Memory B cell (primary cell): ENCODE measurements around the gene NTRK3.

ENCODE experiments used
- ATAC-seq: fragments of 150-1000 bp; cut with Tn5 transposase; 2 replicates; pipeline ENCODE4 v1.10.0; 2021; ENCODE audit warnings: low read depth, mild to moderate bottlenecking, moderate library complexity
- DNase-seq, 2 donors: peaks; one replicate each; pipeline ENCODE4 v3.0.0; 2022; ENCODE audit warnings: low spot score in 2 of 2
- H3K27ac Mint-ChIP-seq: one replicate; pipeline ENCODE4 v1.8.0; 2022; ENCODE audit warnings: mild to moderate bottlenecking, moderate library complexity, mixed read lengths
- H3K27me3 Mint-ChIP-seq: one replicate; pipeline ENCODE4 v1.8.0; 2022; ENCODE audit warnings: mixed read lengths
- H3K36me3 Mint-ChIP-seq: one replicate; pipeline ENCODE4 v1.8.0; 2022; ENCODE audit warnings: mild to moderate bottlenecking, mixed read lengths
- H3K4me1 Mint-ChIP-seq: one replicate; pipeline ENCODE4 v1.8.0; 2022; ENCODE audit warnings: mixed read lengths
- H3K4me3 Mint-ChIP-seq: one replicate; pipeline ENCODE4 v1.8.0; 2022; ENCODE audit warnings: mild to moderate bottlenecking, moderate library complexity, mixed read lengths
- H3K9me3 Mint-ChIP-seq: one replicate; pipeline ENCODE4 v1.8.0; 2022; ENCODE audit warnings: mixed read lengths

The NTRK3 gene

GRCh38 chr15:88274553-88275460 is 18.3 kb upstream of the NTRK3 start:
- Mint-ChIP-seq H3K27ac (no peak overlapping the region), H3K4me3 (no peak overlapping the region), H3K27me3 (peaks cover 10% of the 10 kb centered on the region), H3K36me3 (no peaks in the 10 kb centered on the region), H3K4me1 (no peaks in the 10 kb centered on the region), H3K9me3 (no peaks in the 10 kb centered on the region)
- DNase-seq (peak; percentile 37 to 46), ATAC-seq (no peak)

GRCh38 chr15:88272421-88272820 is 15.9 kb upstream of the NTRK3 start:
- peaks cover 5% of the 10 kb centered on the region for H3K27me3 Mint-ChIP-seq
- no peaks in the 10 kb centered on the region for H3K36me3 Mint-ChIP-seq
- DNase-seq = no peak
- no peaks in the 10 kb centered on the region for H3K9me3 Mint-ChIP-seq
- no peak for ATAC-seq
- H3K4me1 Mint-ChIP-seq = no peaks in the 10 kb centered on the region
- H3K27ac Mint-ChIP-seq = no peak overlapping the region
- H3K4me3 Mint-ChIP-seq = no peak overlapping the region

DNA sequence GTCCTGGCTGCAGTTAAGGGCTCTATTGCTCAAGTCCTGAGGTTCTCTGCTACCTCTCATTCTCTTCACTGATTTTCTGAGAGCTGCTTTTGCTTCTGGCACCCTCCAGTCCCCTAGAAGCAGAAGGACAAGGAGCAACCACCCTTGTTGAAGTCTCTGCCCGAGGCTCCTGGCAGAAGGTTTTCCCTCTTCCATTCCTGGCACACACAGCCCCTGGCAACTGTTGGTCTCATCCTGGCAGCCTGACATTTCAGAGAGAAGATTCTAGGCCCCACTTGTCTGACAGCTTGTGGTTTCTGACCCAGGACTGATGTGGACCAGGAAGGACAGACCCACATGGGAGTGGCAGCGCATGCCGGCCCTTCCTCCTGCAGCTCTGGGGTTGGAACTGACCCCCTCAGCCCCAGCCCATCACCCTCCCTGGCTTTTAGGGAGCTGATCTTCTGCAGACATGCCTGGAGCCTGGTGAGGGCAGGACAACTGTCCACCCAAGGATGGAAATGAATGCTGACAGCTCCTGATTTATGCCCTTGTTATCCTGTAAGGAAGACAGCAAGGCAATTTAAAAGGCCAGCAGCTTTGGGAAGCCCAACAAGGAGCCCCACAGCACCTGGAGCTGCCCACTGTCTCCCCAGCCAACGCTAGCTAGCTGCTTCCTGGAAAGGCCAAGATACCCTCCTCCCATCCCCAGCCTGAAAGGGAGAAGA is 13.0 kb upstream of the NTRK3 start:
- Mint-ChIP-seq H3K4me3 (no peak overlapping the region), H3K9me3 (peaks cover 1% of the 10 kb centered on the region), H3K27ac (no peak overlapping the region), H3K27me3 (peaks cover 7% of the 10 kb centered on the region), H3K36me3 (no peaks in the 10 kb centered on the region), H3K4me1 (no peaks in the 10 kb centered on the region)
- DNase-seq = no peak
- ATAC-seq = no peak

GRCh38 chr15:88267720-88268119 is 11.2 kb upstream of the NTRK3 start:
- Mint-ChIP-seq H3K4me3 (no peak overlapping the region), H3K27me3 (peaks cover 14% of the 10 kb centered on the region), H3K36me3 (no peaks in the 10 kb centered on the region), H3K4me1 (no peaks in the 10 kb centered on the region), H3K27ac (no peak overlapping the region), H3K9me3 (peaks cover 1% of the 10 kb centered on the region)
- DNase-seq (no peak), ATAC-seq (no peak)

DNA sequence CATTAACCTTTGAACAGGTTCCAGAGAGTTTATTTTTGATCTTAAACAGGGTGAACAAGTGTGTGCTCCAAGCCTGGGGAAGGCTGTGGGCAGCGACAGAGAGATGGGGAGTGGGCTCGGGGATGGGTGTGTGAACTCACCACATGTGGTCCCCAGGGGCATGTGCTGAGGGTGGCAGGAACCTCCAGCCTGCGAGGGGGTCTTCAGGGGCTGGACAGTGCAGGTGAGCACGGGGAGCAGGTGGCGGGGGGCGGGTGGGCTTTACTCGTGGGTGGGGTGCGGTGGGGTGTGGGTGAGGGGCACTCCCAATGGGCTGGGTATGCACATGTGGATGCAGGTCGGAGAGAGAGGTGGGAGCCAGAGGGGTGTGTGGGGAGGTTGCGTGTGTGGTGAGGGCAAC is 9.6 kb upstream of the NTRK3 start:
- peaks cover 19% of the 10 kb centered on the region for H3K27me3 Mint-ChIP-seq
- DNase-seq = no peak
- ATAC-seq = no peak
- H3K4me1 Mint-ChIP-seq = no peaks in the 10 kb centered on the region
- no peak overlapping the region for H3K4me3 Mint-ChIP-seq
- no peaks in the 10 kb centered on the region for H3K36me3 Mint-ChIP-seq
- no peak overlapping the region for H3K27ac Mint-ChIP-seq
- H3K9me3 Mint-ChIP-seq = peaks cover 1% of the 10 kb centered on the region

DNA sequence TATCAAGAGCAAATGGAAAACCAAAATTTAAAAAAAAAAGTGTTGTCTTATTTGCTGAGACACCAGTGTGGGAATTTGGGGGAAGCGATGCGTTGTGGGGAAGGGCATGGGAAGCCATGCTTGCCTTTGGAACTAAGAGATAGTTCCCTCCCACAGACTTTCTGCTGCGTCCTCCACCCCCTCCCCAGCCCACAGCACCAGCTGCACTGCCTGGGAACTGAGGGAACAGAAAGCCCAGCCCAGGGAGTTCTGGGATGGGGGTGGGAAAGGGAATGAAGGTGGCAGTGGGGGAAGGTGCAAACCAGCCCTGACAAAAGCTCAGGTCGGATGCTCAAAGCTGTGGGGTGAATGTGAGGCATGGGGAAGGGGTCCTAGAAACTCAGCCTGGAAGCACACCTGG is 8.1 kb upstream of the NTRK3 start:
- DNase-seq = no peak
- H3K4me3 Mint-ChIP-seq = no peak overlapping the region
- peaks cover 14% of the 10 kb centered on the region for H3K27me3 Mint-ChIP-seq
- H3K4me1 Mint-ChIP-seq = no peaks in the 10 kb centered on the region
- no peak overlapping the region for H3K27ac Mint-ChIP-seq
- peaks cover 1% of the 10 kb centered on the region for H3K9me3 Mint-ChIP-seq
- no peaks in the 10 kb centered on the region for H3K36me3 Mint-ChIP-seq
- ATAC-seq = no peak

- ATAC-seq (no peak), DNase-seq (no peak)
- H3K4me1 Mint-ChIP-seq = peaks cover 3% of the 10 kb centered on the region
- no peak overlapping the region for H3K27ac Mint-ChIP-seq
- H3K27me3 Mint-ChIP-seq = peaks cover 22% of the 10 kb centered on the region
- H3K4me3 Mint-ChIP-seq = no peak overlapping the region
- H3K36me3 Mint-ChIP-seq = peaks cover 2% of the 10 kb centered on the region
- H3K9me3 Mint-ChIP-seq = no peaks in the 10 kb centered on the region
Measured at GRCh38 chr15:88262064-88262463, 5.5 kb upstream of the NTRK3 start.

DNA sequence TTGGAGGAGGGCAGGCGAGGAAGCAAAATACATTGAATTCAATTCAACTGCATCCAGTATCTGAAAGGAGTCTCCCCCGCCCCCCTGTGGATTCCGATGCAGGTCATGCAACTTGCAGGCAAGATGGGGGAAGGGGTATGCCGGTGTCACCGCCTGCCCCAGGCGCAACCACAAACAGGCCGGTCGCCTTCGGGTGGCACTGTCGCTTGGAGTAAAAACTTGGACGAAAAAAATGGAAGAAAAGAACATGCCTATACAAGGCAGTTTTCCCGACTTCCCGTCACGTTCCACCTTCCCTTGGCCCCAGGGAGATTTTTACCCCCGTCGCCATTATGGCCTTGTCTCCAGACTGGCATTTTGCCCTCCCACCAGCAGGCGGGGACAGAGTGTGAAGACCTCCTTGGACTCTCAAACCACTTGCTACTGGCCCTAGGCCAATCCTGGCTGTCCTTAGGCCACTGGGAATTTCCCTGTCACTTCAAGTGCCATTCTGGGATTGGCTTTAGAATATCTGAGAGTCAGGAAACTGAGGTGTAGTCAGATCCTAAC is 1.6 kb upstream of the NTRK3 start:
- no peaks in the 10 kb centered on the region for H3K9me3 Mint-ChIP-seq
- ATAC-seq (no peak), DNase-seq (no peak)
- peaks cover 8% of the 10 kb centered on the region for H3K4me1 Mint-ChIP-seq
- H3K27me3 Mint-ChIP-seq = peaks cover 29% of the 10 kb centered on the region
- H3K27ac Mint-ChIP-seq = no peak overlapping the region
- peaks cover 2% of the 10 kb centered on the region for H3K36me3 Mint-ChIP-seq
- no peak overlapping the region for H3K4me3 Mint-ChIP-seq

GRCh38 chr15:88257311-88258092 is 963 bp upstream of the NTRK3 start:
- no peak for DNase-seq

DNA sequence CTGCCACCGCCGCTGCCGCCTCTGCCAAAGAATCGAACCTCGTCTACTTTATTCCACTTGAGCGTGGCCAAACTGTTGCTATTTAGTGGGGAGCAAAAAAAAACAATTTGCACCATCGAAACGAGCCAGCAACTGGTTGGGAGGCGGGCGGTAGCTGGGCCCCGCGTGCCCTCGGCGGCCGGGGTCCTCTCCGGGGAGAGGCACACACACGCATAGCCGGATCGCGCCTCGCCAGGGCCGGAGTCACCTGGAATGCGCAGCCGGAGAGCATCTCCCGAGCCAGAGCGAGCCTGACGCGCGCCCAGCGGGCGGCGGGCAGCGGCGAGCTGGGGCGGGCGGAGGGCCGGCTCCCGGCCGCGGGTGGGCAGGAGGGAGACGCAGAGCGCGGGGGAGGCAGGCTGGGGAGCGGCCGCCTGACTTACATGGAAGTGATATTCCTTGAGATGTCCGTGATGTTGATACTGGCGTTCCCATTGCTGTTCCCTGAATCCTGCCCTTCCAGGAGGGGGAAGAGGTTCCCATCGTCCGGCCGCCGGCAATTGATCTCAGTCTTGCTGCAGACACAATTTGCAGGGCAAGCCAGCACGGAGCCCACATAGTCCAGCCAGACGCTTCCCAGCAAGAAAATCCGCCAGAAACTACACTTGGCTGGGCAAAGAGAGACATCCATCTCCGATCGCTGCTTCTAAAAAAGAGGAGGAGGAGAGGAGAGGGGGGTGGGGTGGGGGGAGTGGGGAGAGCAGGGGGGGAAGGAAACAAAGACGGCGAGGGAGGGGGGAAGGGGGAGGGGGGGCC is 858 bp downstream of the NTRK3 start:
- H3K36me3 Mint-ChIP-seq = peaks cover 2% of the 10 kb centered on the region
- no peak overlapping the region for H3K27ac Mint-ChIP-seq
- ATAC-seq (no peak), DNase-seq (no peak)
- peaks cover 28% of the 10 kb centered on the region for H3K27me3 Mint-ChIP-seq
- no peaks in the 10 kb centered on the region for H3K9me3 Mint-ChIP-seq
- H3K4me1 Mint-ChIP-seq = peaks cover 8% of the 10 kb centered on the region
- H3K4me3 Mint-ChIP-seq = peak overlapping the region; percentile 29

More at GRCh38 chr15:88257311-88258092, 963 bp upstream of the NTRK3 start:
- H3K27me3 Mint-ChIP-seq = peaks cover 30% of the 10 kb centered on the region
- no peak for ATAC-seq
- peaks cover 2% of the 10 kb centered on the region for H3K36me3 Mint-ChIP-seq
- no peaks in the 10 kb centered on the region for H3K9me3 Mint-ChIP-seq
- no peak overlapping the region for H3K27ac Mint-ChIP-seq
- peak overlapping the region; percentile 43 for H3K4me3 Mint-ChIP-seq
- H3K4me1 Mint-ChIP-seq = peaks cover 8% of the 10 kb centered on the region

GRCh38 chr15:88255087-88255483 is 1.5 kb downstream of the NTRK3 start:
- DNase-seq (no peak), ATAC-seq (no peak)
- Mint-ChIP-seq H3K36me3 (peaks cover 2% of the 10 kb centered on the region), H3K9me3 (no peaks in the 10 kb centered on the region), H3K27ac (no peak overlapping the region), H3K27me3 (peaks cover 28% of the 10 kb centered on the region), H3K4me1 (peaks cover 8% of the 10 kb centered on the region), H3K4me3 (peak overlapping the region; percentile 17)

DNA sequence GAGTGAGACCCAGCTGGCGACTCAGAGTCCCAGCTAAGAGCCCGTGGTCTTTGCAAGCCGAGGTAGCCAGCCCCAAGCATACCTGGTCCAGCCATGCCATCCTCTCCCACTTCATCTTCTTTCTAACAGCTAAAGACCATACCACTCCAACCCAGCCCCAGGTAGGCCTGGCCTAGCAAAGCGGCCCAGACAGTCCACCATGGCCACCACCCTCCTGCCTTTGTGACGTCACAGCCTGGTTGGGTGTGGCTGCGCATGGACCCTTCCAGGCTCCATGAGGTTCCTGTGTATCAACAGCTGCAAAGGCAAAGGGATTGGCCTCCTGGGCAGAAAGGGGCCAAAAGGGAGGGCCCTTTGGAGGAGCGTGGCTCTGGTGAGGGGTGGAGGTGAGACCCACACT is 4.1 kb downstream of the NTRK3 start:
- DNase-seq (no peak), ATAC-seq (no peak)
- Mint-ChIP-seq H3K27me3 (peaks cover 24% of the 10 kb centered on the region), H3K9me3 (no peaks in the 10 kb centered on the region), H3K36me3 (peaks cover 2% of the 10 kb centered on the region), H3K4me3 (no peak overlapping the region), H3K4me1 (peaks cover 8% of the 10 kb centered on the region), H3K27ac (no peak overlapping the region)

- DNase-seq (no peak), ATAC-seq (no peak)
- no peaks in the 10 kb centered on the region for H3K9me3 Mint-ChIP-seq
- H3K36me3 Mint-ChIP-seq = no peaks in the 10 kb centered on the region
- peaks cover 2% of the 10 kb centered on the region for H3K4me1 Mint-ChIP-seq
- H3K4me3 Mint-ChIP-seq = no peak overlapping the region
- peaks cover 24% of the 10 kb centered on the region for H3K27me3 Mint-ChIP-seq
- H3K27ac Mint-ChIP-seq = no peak overlapping the region
Measured at GRCh38 chr15:88250826-88251225, 5.7 kb downstream of the NTRK3 start.
